GM19023 (cell line): ENCODE results near the gene EEPD1.
"Not testable (repeated sequence)": the region's sequence is repeated elsewhere in the genome, so short reads cannot be mapped to it uniquely, and the experiment has no call there.

Experiments
- ATAC-seq: cut with Tn5 transposase; IDR thresholded peaks from one replicate; pipeline ENCODE4 v1.9.1; 2021; ENCODE audit warnings: mild to moderate bottlenecking, moderate library complexity; ENCODE audit not compliant: unreplicated experiment

EEPD1 gene

DNA sequence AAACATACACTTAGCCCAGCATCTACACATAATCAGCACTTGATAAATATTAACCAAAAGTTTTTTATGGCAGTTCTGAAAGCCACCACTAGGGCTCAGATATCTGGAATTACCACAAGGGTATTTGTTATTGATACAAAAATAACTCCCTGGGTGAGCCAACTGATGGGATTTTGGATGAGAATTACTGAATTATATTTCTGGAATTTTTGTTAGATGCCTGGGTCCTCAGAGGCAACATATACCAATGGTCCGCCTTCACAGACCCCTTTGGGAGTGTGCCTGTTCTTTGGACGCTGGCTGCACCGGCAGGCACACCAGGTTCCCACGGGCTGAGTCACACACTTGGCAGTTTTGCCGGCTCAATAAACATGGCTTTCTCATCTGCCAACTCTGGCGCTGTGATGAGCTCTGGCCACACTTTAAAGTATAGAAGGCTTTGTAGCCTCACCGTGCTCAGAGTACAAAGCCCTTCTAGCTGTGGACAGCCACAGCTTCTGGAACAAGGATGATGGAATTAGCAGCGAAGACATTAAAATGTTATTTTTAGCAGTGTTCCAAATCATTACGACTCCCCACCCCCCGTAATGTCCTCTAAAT lies 24.5 kb upstream of the EEPD1 start:
- ATAC-seq: no peak

DNA sequence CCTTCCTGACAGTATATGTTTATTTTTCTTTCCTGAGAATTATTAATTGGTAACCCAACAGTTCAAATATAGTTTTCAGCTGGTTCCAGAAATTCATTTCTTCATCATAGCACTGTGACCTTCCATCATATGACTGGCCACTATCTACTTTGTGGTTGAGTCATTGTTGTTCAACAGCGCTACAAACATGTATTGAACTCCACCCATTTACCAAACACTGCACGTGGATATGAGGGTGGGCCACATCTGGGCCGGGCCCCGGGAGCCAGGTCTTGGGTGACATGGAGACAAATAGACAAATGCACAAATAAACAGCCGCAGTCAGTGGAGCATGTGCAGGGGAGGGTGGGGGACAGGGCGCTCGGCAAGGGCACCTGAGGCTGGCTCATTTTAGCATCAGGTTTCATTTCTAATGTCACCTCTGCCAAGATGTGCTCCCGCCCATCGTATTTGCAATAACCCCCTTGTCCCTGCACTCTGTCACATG lies 24.0 kb upstream of the EEPD1 start:
- ATAC-seq: no peak

DNA sequence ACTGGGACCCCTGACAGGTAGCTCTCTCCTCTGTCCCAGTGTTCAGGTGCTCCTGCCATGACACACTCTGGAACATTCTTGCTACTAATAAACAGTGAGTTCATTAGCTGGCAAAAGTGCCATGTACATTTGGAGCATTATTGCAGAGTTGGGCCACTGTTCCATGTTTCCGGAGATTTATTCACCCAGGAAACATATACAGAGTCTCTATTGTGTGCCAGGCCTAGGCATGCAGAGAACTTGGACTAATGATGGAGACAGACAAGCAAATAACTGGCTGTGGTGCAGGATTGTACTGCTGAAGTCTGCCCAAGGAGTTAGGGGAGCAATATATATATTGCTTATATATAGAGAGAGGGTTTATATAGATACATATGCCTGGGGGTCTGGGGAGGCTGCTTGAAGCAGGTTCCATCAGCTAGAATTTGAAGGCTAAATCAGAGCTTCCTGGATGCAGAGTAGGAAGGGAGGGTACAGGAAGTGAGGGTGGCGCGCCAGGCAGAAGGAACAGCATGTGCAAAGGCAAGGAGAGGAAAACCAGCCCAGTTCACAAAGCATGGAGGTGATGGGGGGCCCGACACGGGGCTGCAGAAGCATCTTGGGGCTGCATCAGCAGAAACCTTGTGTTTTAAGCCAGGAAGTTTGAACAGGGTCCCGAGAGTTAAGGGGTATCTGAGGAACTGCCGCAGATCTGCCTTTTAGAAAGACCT lies 22.7 kb upstream of the EEPD1 start:
- ATAC-seq: no peak

DNA sequence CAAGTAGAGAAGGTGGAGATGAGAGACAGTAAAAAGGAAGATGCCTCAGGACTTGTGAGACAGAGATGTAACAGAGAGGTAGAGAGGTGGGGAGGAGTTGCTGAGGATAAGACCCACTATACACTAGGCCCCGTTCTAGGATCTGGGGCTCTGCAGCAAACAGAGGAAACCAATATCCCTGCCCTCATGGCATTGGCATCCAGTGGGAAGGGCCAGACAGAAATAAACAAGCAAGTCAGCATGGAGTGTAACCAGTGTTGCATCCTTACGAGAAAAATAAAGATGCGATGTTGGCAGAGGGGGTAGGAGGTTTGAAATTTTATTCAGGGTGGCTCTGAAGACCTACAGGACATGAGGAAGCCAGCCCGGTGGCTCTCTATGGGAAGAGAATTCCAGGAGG lies 22.0 kb upstream of the EEPD1 start:
- no peak for ATAC-seq

DNA sequence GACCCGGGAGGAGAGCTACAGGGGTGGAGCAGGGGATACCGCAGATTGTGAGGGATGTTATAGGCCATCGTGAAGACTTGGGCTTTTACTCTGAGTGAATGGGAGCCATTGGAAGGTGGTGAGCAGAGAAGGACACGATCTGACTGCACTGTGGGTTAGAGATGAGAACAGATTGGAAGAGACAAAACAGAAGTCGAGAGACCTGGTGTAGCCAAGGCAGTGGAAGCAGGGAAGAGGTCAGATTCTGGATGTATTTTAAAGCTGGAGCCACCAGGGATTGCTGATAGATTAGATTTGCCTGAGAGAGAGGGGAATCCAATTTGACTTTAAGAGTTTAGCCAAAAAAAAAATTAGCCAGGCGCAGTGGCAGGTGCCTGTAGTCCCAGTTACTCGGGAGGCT lies 21.6 kb upstream of the EEPD1 start:
- no peak for ATAC-seq

DNA sequence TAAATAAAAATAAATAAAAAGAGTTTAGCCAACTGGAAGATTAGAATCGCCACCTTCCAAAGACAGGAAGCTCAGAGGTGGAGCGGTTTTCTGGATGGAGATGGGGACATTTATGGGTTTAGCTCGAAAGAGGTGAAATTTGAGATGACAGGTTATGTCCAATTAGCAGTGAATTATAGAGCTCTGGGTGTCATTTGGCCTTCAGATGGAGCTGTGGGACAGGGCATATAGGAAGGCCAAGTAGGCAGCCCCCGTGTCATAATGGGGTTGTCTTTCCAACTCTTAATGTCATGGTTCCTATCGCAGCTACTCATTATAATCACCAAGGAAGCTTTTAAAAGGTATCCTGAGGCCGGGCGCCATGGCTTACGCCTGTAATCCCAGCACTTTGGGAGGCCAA lies 21.0 kb upstream of the EEPD1 start:
- ATAC-seq: no peak

DNA sequence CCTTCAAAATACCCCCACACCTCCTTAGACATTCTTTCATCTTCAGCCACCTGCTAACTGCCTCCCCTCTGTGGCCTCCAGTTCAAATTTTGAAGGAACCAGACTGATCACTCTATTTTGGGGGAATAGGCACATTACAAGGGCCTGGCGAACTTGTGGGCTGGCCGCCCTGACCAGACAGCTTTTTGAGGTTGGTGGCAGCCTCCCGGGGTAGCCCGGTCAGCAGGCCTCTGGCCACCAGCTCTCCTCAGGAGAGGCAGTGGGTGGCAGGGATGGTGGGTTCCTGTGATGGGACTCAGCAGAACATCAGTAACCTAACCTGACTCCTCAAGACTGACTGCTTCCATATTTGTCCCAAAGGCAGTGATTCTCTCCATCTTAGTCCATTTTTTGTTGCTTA lies 17.4 kb upstream of the EEPD1 start:
- no peak for ATAC-seq

DNA sequence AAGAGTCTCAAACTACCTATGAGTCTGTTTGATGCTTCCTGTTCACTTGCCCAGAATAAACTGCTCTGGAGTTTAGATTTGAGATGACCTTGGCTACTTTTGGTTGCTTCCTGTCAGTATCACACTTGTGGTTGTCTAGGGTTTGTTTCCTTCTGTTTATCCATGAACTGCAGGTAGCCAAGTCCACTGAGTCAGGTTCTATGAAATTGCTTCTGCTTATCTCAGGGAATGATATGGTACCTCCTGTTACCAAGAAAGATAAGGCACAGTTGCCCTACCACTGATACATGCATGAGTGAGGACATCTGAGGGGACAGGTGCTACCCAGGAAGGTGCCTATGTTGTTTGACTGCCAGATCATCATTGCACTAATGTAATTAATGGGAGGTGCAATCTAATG lies 15.8 kb upstream of the EEPD1 start:
- no peak for ATAC-seq

DNA sequence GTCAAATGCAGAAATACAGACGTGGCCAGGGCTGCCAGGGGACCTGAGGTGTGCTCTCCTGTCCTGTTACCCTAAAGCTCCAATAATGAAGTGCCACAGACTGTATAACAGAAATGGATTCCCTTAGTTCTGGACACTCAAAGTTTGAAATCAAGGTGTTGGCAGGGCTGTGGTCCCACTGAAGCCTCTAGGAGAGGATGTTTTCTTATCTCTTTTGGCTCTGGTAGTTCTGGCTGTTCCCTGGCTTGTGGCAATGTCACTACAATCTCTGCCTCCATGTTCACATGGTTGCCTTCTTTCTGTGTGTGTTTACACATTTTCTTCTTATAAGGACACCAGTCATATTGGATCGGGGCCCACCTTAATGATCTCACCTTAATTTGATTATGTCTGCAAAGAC lies 15.3 kb upstream of the EEPD1 start:
- ATAC-seq: no peak

DNA sequence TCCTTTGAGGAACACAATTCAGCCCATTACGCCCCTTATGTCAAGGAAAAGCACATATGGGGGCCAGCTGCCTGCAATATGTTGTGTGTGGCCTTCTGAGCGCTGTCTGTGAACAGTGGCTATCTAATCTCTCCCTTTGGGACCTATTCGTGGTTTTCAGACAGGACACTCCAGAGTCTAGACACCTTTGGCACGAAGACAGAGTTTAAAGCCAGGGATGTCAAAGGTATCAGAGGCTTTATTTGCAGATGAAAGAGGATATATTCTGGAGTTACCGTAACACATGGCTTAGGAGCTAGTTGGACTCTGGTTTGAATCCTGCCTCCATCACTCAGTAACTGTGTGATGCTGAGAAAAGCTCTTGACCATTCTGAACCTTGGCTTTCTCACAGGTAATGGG lies 14.8 kb upstream of the EEPD1 start:
- no peak for ATAC-seq

DNA sequence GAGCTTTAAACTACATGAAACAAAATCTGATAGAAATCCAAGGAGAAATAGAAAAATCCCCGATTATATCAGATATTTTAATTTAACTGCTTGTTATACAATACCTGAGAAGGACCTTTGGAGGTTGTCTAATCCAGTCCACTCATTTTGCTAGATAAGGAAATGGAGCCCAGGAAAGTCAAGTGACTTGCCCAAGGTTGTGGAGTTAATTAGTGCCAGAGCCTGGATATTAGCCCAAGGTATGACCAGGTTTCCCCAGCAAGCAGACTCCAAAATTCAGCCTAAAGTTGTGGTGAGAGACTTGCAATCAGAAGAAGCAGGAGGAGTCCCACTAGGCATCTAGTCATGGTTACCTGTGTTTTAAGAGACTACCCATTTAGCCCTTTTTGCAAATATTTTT lies 11.7 kb upstream of the EEPD1 start:
- no peak for ATAC-seq

DNA sequence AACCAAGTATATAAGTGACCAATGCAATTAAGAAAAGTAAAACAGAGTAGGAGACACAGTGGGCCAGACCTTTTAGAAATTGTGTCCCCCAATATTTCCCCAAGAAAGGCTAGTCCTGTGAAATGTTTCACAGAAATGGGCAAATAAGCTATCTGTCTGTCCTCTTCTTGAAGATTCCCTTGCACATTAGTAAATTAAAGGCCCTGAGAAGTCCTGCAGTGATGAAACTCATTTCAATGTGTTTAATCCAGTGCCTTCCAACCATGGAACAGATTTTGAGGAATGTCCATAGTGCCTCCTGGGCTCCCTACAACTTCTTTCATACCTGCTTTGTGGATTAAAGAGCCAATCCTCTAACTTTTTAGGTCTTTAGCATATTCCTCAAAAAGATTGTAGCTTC lies 11.2 kb upstream of the EEPD1 start:
- ATAC-seq: no peak

DNA sequence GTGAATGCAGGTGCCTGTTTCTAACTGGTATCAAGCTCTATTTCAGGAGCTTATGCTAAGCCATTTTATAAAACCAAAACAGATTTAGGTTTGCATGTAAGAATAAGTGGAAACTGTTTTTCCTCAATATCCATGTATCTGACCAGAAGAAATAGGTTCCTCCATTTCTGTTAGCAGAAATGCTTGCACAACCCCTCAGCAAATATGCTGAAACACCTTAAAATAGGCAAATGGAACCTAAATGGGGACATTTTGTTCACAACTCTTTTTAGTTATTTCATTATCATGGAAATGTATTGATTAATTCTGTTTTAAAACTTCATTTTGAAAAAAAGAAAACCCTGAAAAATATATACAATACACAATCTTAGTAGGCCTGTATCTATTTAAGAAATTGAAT lies 8.9 kb upstream of the EEPD1 start:
- ATAC-seq: no peak

DNA sequence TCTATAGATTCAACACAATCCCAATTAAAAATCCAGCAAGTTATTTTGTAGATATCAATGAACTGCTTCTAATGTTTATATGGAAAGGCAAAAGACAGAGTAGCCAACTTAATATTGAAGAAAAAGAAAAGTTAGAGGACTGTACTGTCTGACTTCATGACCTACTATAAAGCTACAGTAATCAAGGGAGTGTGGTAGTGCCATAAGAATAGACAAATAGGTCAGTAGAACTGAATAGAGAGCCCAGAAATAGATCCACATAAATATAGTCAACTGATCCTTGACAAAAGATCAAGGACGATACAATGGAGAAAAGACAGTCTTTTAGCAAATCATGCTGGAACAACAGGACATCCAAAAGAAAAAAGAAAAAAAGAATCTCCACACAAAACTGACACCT lies 7.4 kb upstream of the EEPD1 start:
- ATAC-seq: no peak

DNA sequence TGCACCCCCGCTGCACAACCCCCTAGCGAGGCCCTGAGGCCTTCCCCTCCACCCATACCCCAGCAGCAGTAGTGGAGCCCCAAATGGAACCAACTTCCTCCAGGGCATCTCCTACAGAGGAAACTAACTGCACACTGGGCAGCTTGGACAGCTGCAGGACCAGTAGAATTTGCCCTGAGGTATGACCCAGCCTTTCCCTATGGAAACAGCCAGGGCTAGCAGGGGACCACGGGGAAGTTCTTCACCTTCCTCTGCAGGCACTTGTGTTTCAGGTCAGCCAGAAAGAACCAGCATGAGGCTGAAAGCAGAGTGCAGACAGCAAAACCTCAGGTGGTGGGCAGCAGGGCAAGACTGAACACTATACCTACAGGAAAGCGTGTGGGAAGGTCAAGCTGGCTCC lies 5.7 kb upstream of the EEPD1 start:
- ATAC-seq: no peak

DNA sequence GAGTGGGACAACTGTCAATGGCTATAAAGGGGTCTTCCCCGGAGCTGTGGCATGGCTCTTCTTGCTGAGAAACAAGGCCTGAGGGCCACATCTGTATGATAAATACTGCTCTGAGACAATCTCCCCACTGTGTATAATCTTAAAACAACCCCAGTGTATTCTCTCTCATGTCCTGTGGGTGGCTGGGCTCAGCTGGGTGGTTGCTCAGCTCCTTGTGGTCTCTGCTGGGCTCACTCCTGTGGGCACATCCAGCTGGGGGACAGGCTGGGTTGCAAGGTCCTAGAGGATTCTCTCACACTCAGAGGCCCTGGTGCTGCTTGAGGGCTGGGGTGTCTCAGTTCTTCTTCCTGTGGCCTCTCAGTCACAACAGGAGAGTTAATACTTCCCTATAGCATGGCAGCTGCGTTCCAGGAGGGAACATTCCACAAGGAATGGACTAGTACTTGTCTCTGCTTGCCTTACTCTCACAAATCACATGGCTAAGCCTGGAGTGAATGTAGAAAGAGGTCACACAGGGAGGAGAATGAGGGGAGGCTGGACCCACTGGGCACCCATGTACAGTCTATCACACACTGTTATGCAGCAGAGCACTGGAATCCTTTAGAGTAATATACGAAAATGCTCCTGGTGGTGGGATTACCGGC lies 4.5 kb upstream of the EEPD1 start:
- ATAC-seq: no peak

DNA sequence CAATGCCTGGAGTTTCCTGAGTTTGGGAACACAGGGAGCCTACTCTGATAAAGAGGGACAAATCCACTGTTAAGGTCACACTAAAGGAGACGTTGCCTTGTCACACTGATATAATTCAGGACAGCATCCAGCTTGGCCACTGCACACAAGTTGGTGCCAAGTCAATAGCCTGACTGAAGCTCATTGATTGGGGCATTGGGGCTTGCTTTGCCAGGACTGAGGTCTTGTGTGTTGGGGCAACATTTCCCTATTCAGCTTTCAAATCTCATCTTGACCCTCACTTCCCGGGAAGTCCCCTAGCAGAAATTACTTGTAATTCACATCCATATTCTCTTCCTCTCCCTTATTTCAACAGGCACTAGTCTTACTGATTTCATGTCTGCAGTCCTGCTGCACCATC lies 3.8 kb upstream of the EEPD1 start:
- not testable (repeated sequence) for ATAC-seq

DNA sequence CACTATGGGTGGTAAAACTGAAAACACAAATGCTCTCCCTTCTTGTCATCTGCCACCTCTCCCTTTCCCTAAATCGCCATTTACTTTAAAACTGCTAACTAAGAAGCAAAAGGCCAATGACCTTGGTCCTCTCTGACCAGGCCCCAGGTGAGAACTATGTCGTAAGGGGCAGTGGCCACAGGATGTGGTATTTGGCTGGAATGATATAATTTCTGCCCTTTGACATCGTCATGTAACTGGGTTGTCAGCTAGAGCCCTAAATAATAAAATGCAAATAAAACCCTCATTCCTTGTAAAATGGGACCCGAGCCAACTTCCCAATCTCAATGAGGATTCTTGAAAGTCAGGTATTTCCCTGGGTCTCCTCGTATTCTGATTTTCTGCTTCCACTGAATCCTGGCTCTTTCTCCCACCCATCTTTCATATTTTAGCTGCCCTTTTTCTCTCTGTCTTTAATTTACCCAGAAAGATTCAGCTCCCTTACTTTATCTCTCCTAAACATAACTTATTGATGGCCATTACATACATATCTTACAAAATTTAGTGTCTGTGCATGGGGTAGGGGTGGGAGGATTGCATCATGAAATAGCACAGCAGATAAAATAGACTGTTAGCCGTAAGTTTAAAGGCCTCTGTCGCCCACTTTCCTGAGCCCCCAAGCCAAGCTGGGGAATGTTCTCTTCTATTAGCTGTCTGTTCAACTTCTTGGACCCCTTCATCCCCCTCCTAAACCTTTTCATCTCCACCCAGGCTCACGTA lies 3.2 kb upstream of the EEPD1 start:
- no peak for ATAC-seq

DNA sequence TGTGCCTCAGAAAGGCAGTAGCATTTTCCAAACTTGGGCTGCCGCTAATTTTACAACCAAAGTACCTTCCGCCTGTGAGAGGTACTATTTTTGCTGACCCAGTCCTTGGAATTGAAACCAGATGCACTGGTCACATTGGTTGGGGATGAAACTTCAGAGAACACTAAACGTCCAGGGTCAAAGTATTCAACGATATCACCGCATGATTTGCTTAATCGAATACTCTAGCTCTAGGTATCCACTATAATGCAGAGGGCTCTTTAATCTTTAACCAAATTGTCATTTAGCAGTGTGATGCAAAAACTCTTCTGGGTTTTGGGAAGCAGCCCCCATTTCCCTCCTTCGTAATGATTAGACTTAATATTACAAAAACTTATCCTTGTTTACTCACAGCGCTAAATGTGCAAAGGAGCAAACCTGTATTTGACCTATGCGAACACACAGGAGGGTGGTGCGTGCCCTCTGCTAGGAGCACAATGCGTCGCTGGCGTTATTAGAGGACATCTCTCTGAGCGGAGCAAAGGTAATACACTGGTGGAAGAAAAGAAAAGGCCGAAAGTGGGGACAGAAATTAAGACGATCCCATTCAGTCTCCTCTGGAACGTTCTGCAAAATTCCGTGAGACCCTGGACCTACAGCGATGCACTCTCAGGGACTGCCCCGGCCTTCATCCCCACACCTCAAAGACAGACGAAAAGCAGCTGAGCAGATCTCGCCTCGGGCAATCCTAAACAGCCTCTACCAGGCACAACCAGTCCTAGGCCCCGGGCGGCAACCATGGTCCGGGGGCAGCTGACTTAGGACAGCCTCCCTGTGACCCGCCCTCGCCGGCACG lies 916 bp upstream of the EEPD1 start:
- ATAC-seq: no peak

DNA sequence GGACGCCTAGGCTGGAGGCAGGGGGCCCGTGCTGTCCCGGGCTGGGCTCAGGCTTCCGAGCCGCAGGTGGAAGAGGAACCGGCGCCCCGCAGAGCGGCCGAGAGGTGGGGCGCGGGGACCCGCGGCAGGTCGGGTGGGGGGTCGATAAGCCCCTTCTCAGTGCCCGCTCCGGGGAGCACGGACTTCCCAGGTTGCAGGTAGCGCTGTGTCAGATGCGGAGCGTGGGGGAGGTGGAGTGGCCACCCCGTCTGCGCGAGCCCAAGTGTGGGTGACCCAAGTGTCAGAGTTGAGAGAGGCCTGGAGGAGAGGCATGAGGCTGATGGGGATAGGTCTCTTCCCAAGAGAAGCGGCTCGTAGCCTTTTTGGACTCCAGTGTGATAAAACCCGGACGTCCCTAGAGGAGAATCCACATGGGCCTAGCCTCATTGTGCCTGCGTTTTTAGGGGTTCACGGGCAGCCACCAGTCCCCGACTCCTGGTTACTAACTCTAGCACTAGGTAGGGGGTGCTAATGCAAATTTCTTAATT lies 580 bp downstream of the EEPD1 start:
- ATAC-seq: peak; percentile 12
